KMS-11 (cell line): Measurements from ENCODE around the gene CD9.

Source experiments
- H2AFZ ChIP-seq: fragments of 200-600 bp; sonication (generic); 2 replicates; pipeline ENCODE4 v1.6.1; 2016; ENCODE audit warnings: antibody characterized with exemption, mixed run types, low read depth
- H3K27ac ChIP-seq: fragments of 200-600 bp; sonication (generic); 2 replicates; pipeline ENCODE4 v1.6.1; 2016; ENCODE audit warnings: mild to moderate bottlenecking, mixed run types
- H3K27me3 ChIP-seq: fragments of 200-600 bp; sonication (generic); 2 replicates; pipeline ENCODE4 v1.6.1; 2017; ENCODE audit warnings: mild to moderate bottlenecking, low read depth, mixed run types, moderate library complexity; ENCODE audit not compliant: insufficient read depth
- H3K36me3 ChIP-seq: fragments of 200-600 bp; sonication (generic); 2 replicates; pipeline ENCODE4 v1.6.1; 2017; ENCODE audit warnings: mild to moderate bottlenecking, mixed run types; ENCODE audit not compliant: insufficient read depth
- H3K4me1 ChIP-seq: fragments of 200-600 bp; sonication (generic); 2 replicates; pipeline ENCODE4 v1.6.1; 2016; ENCODE audit warnings: mild to moderate bottlenecking, low read depth, mixed run types; ENCODE audit not compliant: poor library complexity, severe bottlenecking
- H3K4me2 ChIP-seq: fragments of 200-600 bp; sonication (generic); 2 replicates; pipeline ENCODE4 v1.7.0; 2016; ENCODE audit warnings: mild to moderate bottlenecking, mixed run types
- H3K4me3 ChIP-seq: fragments of 200-600 bp; sonication (generic); IDR thresholded peaks from 2 replicates; pipeline ENCODE4 v1.6.1; 2017; ENCODE audit warnings: low read depth, low read length, mixed read lengths; ENCODE audit not compliant: insufficient read depth
- H3K79me2 ChIP-seq: fragments of 200-600 bp; sonication (generic); 2 replicates; pipeline ENCODE4 v1.6.1; 2016; ENCODE audit warnings: low read depth, mixed run types; ENCODE audit not compliant: insufficient read depth
- H3K9ac ChIP-seq: fragments of 200-600 bp; sonication (generic); 2 replicates; pipeline ENCODE4 v1.6.1; 2016; ENCODE audit warnings: mild to moderate bottlenecking, mixed run types
- H4K20me1 ChIP-seq: fragments of 200-600 bp; sonication (generic); 2 replicates; pipeline ENCODE4 v1.6.1; 2016; ENCODE audit warnings: mild to moderate bottlenecking, mixed run types; ENCODE audit not compliant: insufficient read depth
- CTCF ChIP-seq: fragments of 200-600 bp; sonication (generic); conservative IDR thresholded peaks from 2 replicates; pipeline ENCODE4 v1.6.1; 2017; ENCODE audit warnings: low read depth, mild to moderate bottlenecking, antibody characterized with exemption, low read length, moderate library complexity, mixed read lengths

The CD9 gene

GRCh38 chr12:6200256-6201212 is at the start of gene CD9:
Gene CD9 (plus strand): TSS chr12:6200400. CDS start chr12:6200500, 100 bp downstream.
- H3K4me1 ChIP-seq, result peaks cover 11% of the 10 kb centered on the region
- H3K27me3 ChIP-seq, result no peaks in the 10 kb centered on the region
- H2AFZ ChIP-seq, result peak within 1 kb of the TSS; percentile 92
- peak within 1 kb of the TSS; percentile 50; the same call in 1 of the 2 replicates for H3K9ac ChIP-seq
- no peak within 1 kb of the TSS for H3K27ac ChIP-seq
- H3K36me3 ChIP-seq, result no peaks in the 10 kb centered on the region
- H3K4me3 ChIP-seq, result no peak within 1 kb of the TSS
- no peaks in the 10 kb centered on the region for H4K20me1 ChIP-seq
- peak within 1 kb of the TSS; percentile 76 for H3K4me2 ChIP-seq
- no peaks in the 10 kb centered on the region for H3K79me2 ChIP-seq
- TF ChIP-seq CTCF, result no peak

GRCh38 chr12:6154730-6155459 is 45.3 kb upstream of the CD9 start:
- no peaks in the 10 kb centered on the region for H3K27me3 ChIP-seq
- H3K27ac ChIP-seq, result no peak overlapping the region
- no peak overlapping the region for H2AFZ ChIP-seq
- no peak for TF ChIP-seq CTCF
- no peaks in the 10 kb centered on the region for H3K4me1 ChIP-seq
- H3K4me3 ChIP-seq, result no peak overlapping the region
- H3K9ac ChIP-seq, result no peak overlapping the region
- H3K79me2 ChIP-seq, result no peaks in the 10 kb centered on the region
- no peaks in the 10 kb centered on the region for H3K36me3 ChIP-seq
- H4K20me1 ChIP-seq, result no peaks in the 10 kb centered on the region
- H3K4me2 ChIP-seq, result no peak overlapping the region

GRCh38 chr12:6157482-6157881 is 42.7 kb upstream of the CD9 start:
- Histone ChIP-seq H3K36me3 (no peaks in the 10 kb centered on the region), H3K9ac (no peak overlapping the region), H3K4me1 (no peaks in the 10 kb centered on the region), H3K4me3 (no peak overlapping the region), H3K27ac (no peak overlapping the region), H3K79me2 (no peaks in the 10 kb centered on the region), H2AFZ (no peak overlapping the region), H3K4me2 (no peak overlapping the region), H4K20me1 (no peaks in the 10 kb centered on the region), H3K27me3 (no peaks in the 10 kb centered on the region)
- no peak for TF ChIP-seq CTCF

GRCh38 chr12:6158255-6158654 is 41.9 kb upstream of the CD9 start:
- TF ChIP-seq CTCF, result no peak
- Histone ChIP-seq H3K27ac (no peak overlapping the region), H3K4me3 (no peak overlapping the region), H3K4me1 (no peaks in the 10 kb centered on the region), H3K79me2 (no peaks in the 10 kb centered on the region), H3K27me3 (no peaks in the 10 kb centered on the region), H3K9ac (no peak overlapping the region), H4K20me1 (no peaks in the 10 kb centered on the region), H3K36me3 (no peaks in the 10 kb centered on the region), H3K4me2 (no peak overlapping the region), H2AFZ (no peak overlapping the region)
